IMR-90 (cell line): ENCODE measurements around the gene FEZF2. TPM values are rescaled to one million over a fixed set of nuclear protein-coding genes. Genes with fewer than 3 reads are reported as not detected.

ENCODE experiments used
- ATAC-seq: fragments of 200-7000 bp; cut with Tn5 transposase; 2 replicates; pipeline ENCODE4 v1.9.1; 2020; ENCODE audit warnings: low read depth, mild to moderate bottlenecking, moderate library complexity
- BruUV-seq: library from RNA; stranded (reverse); fragments of 400-500 nt; replicated peaks from 2 replicates; lab custom pipeline; 2021; lab: Mats Ljungman, UMichigan
- CTCF ChIA-PET: fragments of 300-600 bp; formaldehyde crosslinking; extraction: SDS; loops from one replicate; lab custom pipeline; 2021; ENCODE audit warnings: antibody characterized with exemption; lab: Yijun Ruan, JAX
- POLR2A ChIA-PET: fragments of 300-600 bp; sonication (Branson Sonifier 250); formaldehyde crosslinking; loops from one replicate; lab custom pipeline; 2022; ENCODE audit warnings: antibody characterized with exemption; ENCODE audit not compliant: unreplicated experiment; lab: Charles Lee
- DNase-seq: peaks from one replicate; pipeline ENCODE4 v3.0.0; 2013
- H2AFZ ChIP-seq: replicated peaks from 2 replicates; pipeline ENCODE3; 2013; ENCODE audit warnings: low read length, mild to moderate bottlenecking; ENCODE audit not compliant: poor library complexity
- H2AK5ac ChIP-seq: 2 replicates; pipeline ENCODE4 v1.6.1; 2013; ENCODE audit warnings: low read depth, low read length, inconsistent platforms
- H2AK9ac ChIP-seq: replicated peaks from 2 replicates; pipeline ENCODE3; 2013; ENCODE audit warnings: mild to moderate bottlenecking, low read depth, low read length, moderate library complexity; ENCODE audit not compliant: poor library complexity
- H2BK120ac ChIP-seq: 2 replicates; pipeline ENCODE4 v1.6.1; 2013; ENCODE audit warnings: low read depth, low read length, inconsistent platforms
- H2BK15ac ChIP-seq: 3 replicates; pipeline ENCODE4 v1.6.1; 2013; ENCODE audit warnings: low read depth, low read length, inconsistent platforms
- H2BK20ac ChIP-seq: 2 replicates; pipeline ENCODE4 v1.6.1; 2013; ENCODE audit warnings: low read depth, mild to moderate bottlenecking, inconsistent platforms, low read length, moderate library complexity
- H2BK5ac ChIP-seq: 2 replicates; pipeline ENCODE4 v1.6.1; 2013; ENCODE audit warnings: mild to moderate bottlenecking, low read depth, low read length, inconsistent platforms; ENCODE audit not compliant: poor library complexity, severe bottlenecking
- H3K14ac ChIP-seq: replicated peaks from 2 replicates; pipeline ENCODE4 v1.6.1; 2013; ENCODE audit warnings: low read depth, low read length, inconsistent platforms
- H3K18ac ChIP-seq: 2 replicates; pipeline ENCODE4 v1.6.1; 2013; ENCODE audit warnings: low read depth, low read length, control low read depth
- H3K23ac ChIP-seq: 2 replicates; pipeline ENCODE4 v1.6.1; 2013; ENCODE audit warnings: low read depth, low read length, inconsistent platforms
- H3K27ac ChIP-seq: 2 replicates; pipeline ENCODE4 v1.5.1; 2013; ENCODE audit warnings: mild to moderate bottlenecking, control low read depth, low read length; ENCODE audit not compliant: insufficient read depth
- H3K27me3 ChIP-seq: 2 replicates; pipeline ENCODE4 v1.6.1; 2013; ENCODE audit warnings: low read length; ENCODE audit not compliant: control insufficient read depth, insufficient read depth
- H3K36me3 ChIP-seq: 2 replicates; pipeline ENCODE4 v1.6.1; 2013; ENCODE audit warnings: low read length, mixed read lengths; ENCODE audit not compliant: control insufficient read depth, insufficient read depth
- H3K4ac ChIP-seq: 2 replicates; pipeline ENCODE4 v1.6.1; 2013; ENCODE audit warnings: low read depth, low read length, inconsistent platforms
- H3K4me1 ChIP-seq: 2 replicates; pipeline ENCODE4 v1.6.1; 2013; ENCODE audit warnings: low read length, mixed read lengths; ENCODE audit not compliant: control insufficient read depth, insufficient read depth
- H3K4me2 ChIP-seq: 2 replicates; pipeline ENCODE4 v1.6.1; 2013; ENCODE audit warnings: low read depth, mild to moderate bottlenecking, control low read depth, low read length, moderate library complexity
- H3K4me3 ChIP-seq: 2 replicates; pipeline ENCODE4 v1.5.1; 2013; ENCODE audit warnings: low read depth, mild to moderate bottlenecking, control low read depth, low read length, moderate library complexity; ENCODE audit not compliant: insufficient read depth
- H3K56ac ChIP-seq: 2 replicates; pipeline ENCODE4 v1.6.1; 2013; ENCODE audit warnings: low read length, inconsistent platforms; ENCODE audit not compliant: insufficient read depth; ENCODE audit errors: extremely low read depth
- H3K79me1 ChIP-seq, 2 experiments: 2 replicates each; pipeline ENCODE4 v1.6.1; 2013; ENCODE audit warnings: low read length in 2 of 2, inconsistent platforms in 1 of 2, low read depth in 1 of 2
- H3K9ac ChIP-seq: 2 replicates; pipeline ENCODE4 v1.6.1; 2013; ENCODE audit warnings: low read depth, low read length, control low read depth
- H3K9me1 ChIP-seq: 2 replicates; pipeline ENCODE4 v1.6.1; 2013; ENCODE audit warnings: low read length, inconsistent platforms; ENCODE audit not compliant: insufficient read depth
- H3K9me3 ChIP-seq: 2 replicates; pipeline ENCODE4 v1.6.1; 2013; ENCODE audit warnings: low read length; ENCODE audit not compliant: control insufficient read depth, insufficient read depth
- H4K20me1 ChIP-seq: 2 replicates; pipeline ENCODE4 v1.6.1; 2013; ENCODE audit warnings: low read length, inconsistent platforms; ENCODE audit not compliant: insufficient read depth
- H4K5ac ChIP-seq: 2 replicates; pipeline ENCODE4 v1.6.1; 2013; ENCODE audit warnings: mild to moderate bottlenecking, low read depth, low read length, control low read depth
- H4K8ac ChIP-seq, 2 experiments: 2 replicates each; pipeline ENCODE4 v1.6.1; 2013; ENCODE audit warnings: low read depth in 2 of 2, low read length in 2 of 2, control low read depth in 1 of 2, inconsistent platforms in 1 of 2
- H4K91ac ChIP-seq: 2 replicates; pipeline ENCODE4 v1.6.1; 2013; ENCODE audit warnings: low read depth, low read length, inconsistent platforms; ENCODE audit not compliant: insufficient read depth
- BHLHE40 ChIP-seq: fragments of 150-350 bp; IDR thresholded peaks from 2 replicates; pipeline ENCODE4 v1.6.1; 2016; ENCODE audit warnings: mild to moderate bottlenecking, low read depth, low read length
- CEBPB ChIP-seq: IDR thresholded peaks from 2 replicates; pipeline ENCODE4 v1.6.1; 2012; ENCODE audit warnings: low read depth, low read length, improper control_type of control experiment
- CHD1 ChIP-seq: IDR thresholded peaks from 2 replicates; pipeline ENCODE4 v1.6.1; 2012; ENCODE audit warnings: low read depth, low read length, improper control_type of control experiment
- FOS ChIP-seq: fragments of 150-350 bp; IDR thresholded peaks from 2 replicates; pipeline ENCODE4 v1.6.1; 2016; ENCODE audit warnings: low read depth, low read length
- MAFK ChIP-seq: IDR thresholded peaks from 2 replicates; pipeline ENCODE4 v1.6.1; 2012; ENCODE audit warnings: low read depth, low read length, improper control_type of control experiment
- NFE2L2 ChIP-seq: fragments of 150-350 bp; IDR thresholded peaks from 2 replicates; pipeline ENCODE4 v1.6.1; 2016; ENCODE audit warnings: low read depth, mild to moderate bottlenecking, low read length
- RFX5 ChIP-seq: IDR thresholded peaks from 2 replicates; pipeline ENCODE4 v1.8.0; 2012; ENCODE audit warnings: low read depth, mild to moderate bottlenecking, low read length, moderate library complexity
- SMC3 ChIP-seq: fragments of 150-350 bp; IDR thresholded peaks from 2 replicates; pipeline ENCODE4 v1.6.1; 2016; ENCODE audit warnings: low read depth, mild to moderate bottlenecking, antibody characterized with exemption, low read length, moderate library complexity
- WGBS, 2 experiments: methylation state at CpG; one replicate each; pipeline versions ENCODE4 v1.1.5 to v1.1.7; 2013; ENCODE audit warnings: missing lambda C conversion rate in 2 of 2; ENCODE audit not compliant: insufficient read length in 1 of 2; ENCODE audit errors: extremely low coverage in 2 of 2; 5-methylcytosine and 5-hydroxymethylcytosine counted together
- dilution Hi-C: fragments of 300-500 bp; cut with HindIII; formaldehyde crosslinking; loops from one replicate; pipeline ENCODE4 v1.14.3; 2018; ENCODE audit warnings: low sequenced_read_pairs; ENCODE audit not compliant: unreplicated experiment
- in situ Hi-C: fragments of 300-500 bp; cut with MboI; formaldehyde crosslinking; loops from 3 replicates; pipeline ENCODE4 v1.14.3; 2019; ENCODE audit warnings: low sequenced_read_pairs, inconsistent platforms, mixed read lengths
- intact Hi-C: fragments of 100-400 bp; cut with micrococcal nuclease; formaldehyde crosslinking; loops from 2 replicates; pipeline ENCODE4 v1.10.0; 2022
- polyA plus RNA-seq, 3 experiments: library from polyadenylated mRNA; depleted of rRNA; stranded (reverse); fragments of >200 nt; gene quantifications; 2 replicates each; pipeline ENCODE4 v1.2.3, GENCODE V29; 2012; ENCODE audit warnings: low replicate concordance in 1 of 3
- total RNA-seq: library from RNA; depleted of rRNA; stranded (reverse); fragments of >200 nt; gene quantifications from 2 replicates; pipeline ENCODE4 v1.2.3, GENCODE V29; 2012
- TF ChIP-seq, protein P1 (sequence below): fragments of 150-350 bp; IDR thresholded peaks from 2 replicates; pipeline ENCODE4 v1.6.1; 2017; ENCODE audit warnings: mild to moderate bottlenecking, antibody characterized with exemption, low read length, low read depth
- TF ChIP-seq, protein P2 (sequence below): fragments of 150-350 bp; IDR thresholded peaks from 2 replicates; pipeline ENCODE4 v1.6.1; 2016; ENCODE audit warnings: low read depth, mild to moderate bottlenecking, low read length, moderate library complexity, borderline replicate concordance
- TF ChIP-seq, protein P3 (sequence below): conservative IDR thresholded peaks from 2 replicates; pipeline ENCODE4 v1.5.1; 2012; ENCODE audit warnings: mild to moderate bottlenecking, low read depth, low read length, improper control_type of control experiment

The FEZF2 gene
- total and polyA plus RNA-seq, 2 of the 4 experiments (the other 2 are of a cell fraction): not detected

DNA sequence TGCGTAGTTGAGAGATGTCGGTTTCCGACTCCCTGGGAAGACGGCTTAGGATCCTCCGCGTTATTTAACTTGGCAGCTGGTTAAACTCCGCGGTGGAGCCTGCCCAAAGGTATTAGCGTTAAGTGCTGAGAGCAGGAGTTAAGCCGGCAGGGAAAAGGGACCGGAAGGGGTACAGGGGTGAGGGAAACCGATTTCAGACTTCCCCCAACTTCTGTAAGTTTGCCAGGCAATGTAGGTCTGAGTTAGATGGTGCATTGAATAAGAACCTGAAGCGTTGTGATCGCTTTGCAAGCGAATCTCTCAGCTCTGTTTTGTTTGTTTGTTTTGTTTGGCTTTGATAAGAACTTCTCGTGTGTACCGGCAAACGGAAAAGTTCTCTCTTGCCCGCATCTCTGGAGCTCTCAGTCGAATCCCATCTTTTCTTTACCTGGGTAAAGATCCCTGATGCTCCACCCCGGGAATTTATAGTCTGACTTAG, 6.0 kb upstream of the FEZF2 start:
- Histone ChIP-seq H3K27ac (no peak overlapping the region), H2BK20ac (no peak overlapping the region), H3K4me2 (no peak overlapping the region), H3K27me3 (peaks cover 68% of the 10 kb centered on the region), H4K20me1 (no peaks in the 10 kb centered on the region), H3K18ac (no peak overlapping the region), H2BK120ac (no peak overlapping the region), H2AFZ (no peak overlapping the region), H4K8ac (no peak overlapping the region), H3K9me1 (no peaks in the 10 kb centered on the region), H3K9ac (no peak overlapping the region), H2AK9ac (no peak overlapping the region), H3K56ac (no peak overlapping the region), H2BK5ac (no peak overlapping the region), H3K9me3 (peaks cover 6% of the 10 kb centered on the region), H3K14ac (no peak overlapping the region), H3K79me1 (no peaks in the 10 kb centered on the region), H3K4ac (no peak overlapping the region), H3K4me1 (no peaks in the 10 kb centered on the region), H3K36me3 (no peaks in the 10 kb centered on the region), H4K5ac (no peak overlapping the region), H4K91ac (no peak overlapping the region), H2AK5ac (no peak overlapping the region), H2BK15ac (no peak overlapping the region), H3K23ac (no peak overlapping the region), H3K4me3 (no peak overlapping the region)
- intact Hi-C loops: no loop called here
- ATAC-seq (no peak), DNase-seq (no peak)
- TF ChIP-seq NFE2L2 (no peak), CEBPB (no peak), FOS (no peak), CHD1 (no peak), SMC3 (no peak), RFX5 (no peak), MAFK (no peak), BHLHE40 (no peak)
- TF ChIP-seq, protein P1, sequence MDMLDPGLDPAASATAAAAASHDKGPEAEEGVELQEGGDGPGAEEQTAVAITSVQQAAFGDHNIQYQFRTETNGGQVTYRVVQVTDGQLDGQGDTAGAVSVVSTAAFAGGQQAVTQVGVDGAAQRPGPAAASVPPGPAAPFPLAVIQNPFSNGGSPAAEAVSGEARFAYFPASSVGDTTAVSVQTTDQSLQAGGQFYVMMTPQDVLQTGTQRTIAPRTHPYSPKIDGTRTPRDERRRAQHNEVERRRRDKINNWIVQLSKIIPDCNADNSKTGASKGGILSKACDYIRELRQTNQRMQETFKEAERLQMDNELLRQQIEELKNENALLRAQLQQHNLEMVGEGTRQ: no peak
- TF ChIP-seq, protein P2, sequence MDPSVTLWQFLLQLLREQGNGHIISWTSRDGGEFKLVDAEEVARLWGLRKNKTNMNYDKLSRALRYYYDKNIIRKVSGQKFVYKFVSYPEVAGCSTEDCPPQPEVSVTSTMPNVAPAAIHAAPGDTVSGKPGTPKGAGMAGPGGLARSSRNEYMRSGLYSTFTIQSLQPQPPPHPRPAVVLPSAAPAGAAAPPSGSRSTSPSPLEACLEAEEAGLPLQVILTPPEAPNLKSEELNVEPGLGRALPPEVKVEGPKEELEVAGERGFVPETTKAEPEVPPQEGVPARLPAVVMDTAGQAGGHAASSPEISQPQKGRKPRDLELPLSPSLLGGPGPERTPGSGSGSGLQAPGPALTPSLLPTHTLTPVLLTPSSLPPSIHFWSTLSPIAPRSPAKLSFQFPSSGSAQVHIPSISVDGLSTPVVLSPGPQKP: no peak
- TF ChIP-seq, protein P3, sequence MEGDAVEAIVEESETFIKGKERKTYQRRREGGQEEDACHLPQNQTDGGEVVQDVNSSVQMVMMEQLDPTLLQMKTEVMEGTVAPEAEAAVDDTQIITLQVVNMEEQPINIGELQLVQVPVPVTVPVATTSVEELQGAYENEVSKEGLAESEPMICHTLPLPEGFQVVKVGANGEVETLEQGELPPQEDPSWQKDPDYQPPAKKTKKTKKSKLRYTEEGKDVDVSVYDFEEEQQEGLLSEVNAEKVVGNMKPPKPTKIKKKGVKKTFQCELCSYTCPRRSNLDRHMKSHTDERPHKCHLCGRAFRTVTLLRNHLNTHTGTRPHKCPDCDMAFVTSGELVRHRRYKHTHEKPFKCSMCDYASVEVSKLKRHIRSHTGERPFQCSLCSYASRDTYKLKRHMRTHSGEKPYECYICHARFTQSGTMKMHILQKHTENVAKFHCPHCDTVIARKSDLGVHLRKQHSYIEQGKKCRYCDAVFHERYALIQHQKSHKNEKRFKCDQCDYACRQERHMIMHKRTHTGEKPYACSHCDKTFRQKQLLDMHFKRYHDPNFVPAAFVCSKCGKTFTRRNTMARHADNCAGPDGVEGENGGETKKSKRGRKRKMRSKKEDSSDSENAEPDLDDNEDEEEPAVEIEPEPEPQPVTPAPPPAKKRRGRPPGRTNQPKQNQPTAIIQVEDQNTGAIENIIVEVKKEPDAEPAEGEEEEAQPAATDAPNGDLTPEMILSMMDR: no peak
- POLR2A ChIA-PET: no interaction called here
- in situ Hi-C loops: no loop called here
- CTCF ChIA-PET: no interaction called here
- dilution Hi-C loops: no loop called here
- no TSS peak for BruUV-seq
- WGBS, 2 experiments: 7% methylated on average over 3 of the region's 21 CpGs; no CpG with 5 or more reads in 1 of the 2 experiments
